Naive thymus-derived CD8-positive, alpha-beta T cell (primary cell): ENCODE results near the gene RNF44. TPM values are rescaled to one million over a fixed set of nuclear protein-coding genes. Genes with fewer than 3 reads are reported as not detected.

Experiments
- ATAC-seq, 2 donors: fragments of 150-1000 bp; cut with Tn5 transposase in 1 of 2; sonication (Bioruptor Pico), chemical (Tn5 transposase) in 1 of 2; 1 replicate in 1 of 2; 2 replicates in 1 of 2; pipeline ENCODE4 v1.10.0; 2021; ENCODE audit warnings: mild to moderate bottlenecking in 2 of 2, moderate library complexity in 2 of 2
- POLR2A ChIA-PET: fragments of 350-600 bp; sonication (Branson Sonifier 250); formaldehyde crosslinking; loops from one replicate; lab custom pipeline; 2021; ENCODE audit warnings: antibody characterized with exemption; lab: Charles Lee
- DNase-seq, 10 donors: peaks; one replicate each; pipeline versions ENCODE4 v3.0.0 to v3.0.0-alpha.2; 2020 to 2022
- H3K27ac Mint-ChIP-seq, 10 donors: one replicate each; pipeline ENCODE4 v1.8.0; 2020 to 2022; ENCODE audit warnings: mild to moderate bottlenecking in 10 of 10, mixed read lengths in 10 of 10, moderate library complexity in 4 of 10, inconsistent platforms in 1 of 10
- H3K27me3 Mint-ChIP-seq, 5 donors: one replicate each; pipeline ENCODE4 v1.8.0; 2021 to 2022; ENCODE audit warnings: mixed read lengths in 5 of 5
- H3K36me3 Mint-ChIP-seq, 3 donors: one replicate each; pipeline ENCODE4 v1.8.0; 2020 to 2022; ENCODE audit warnings: mixed read lengths in 3 of 3, mild to moderate bottlenecking in 2 of 3, inconsistent platforms in 1 of 3
- H3K4me1 Mint-ChIP-seq, 4 donors: one replicate each; pipeline ENCODE4 v1.8.0; 2021 to 2022; ENCODE audit warnings: mixed read lengths in 4 of 4
- H3K4me3 Mint-ChIP-seq, 10 donors: one replicate each; pipeline ENCODE4 v1.8.0; 2020 to 2022; ENCODE audit warnings: mild to moderate bottlenecking in 10 of 10, mixed read lengths in 10 of 10, moderate library complexity in 6 of 10, inconsistent platforms in 1 of 10
- H3K9me3 Mint-ChIP-seq, 9 donors: one replicate each; pipeline ENCODE4 v1.8.0; 2020 to 2022; ENCODE audit warnings: mixed read lengths in 9 of 9, mild to moderate bottlenecking in 3 of 9, inconsistent platforms in 1 of 9, moderate library complexity in 1 of 9
- polyA plus RNA-seq, 3 donors: library from polyadenylated mRNA; unstranded; fragments of 300-500 nt; fragmentation: Illumina TruSeq; gene quantifications; one replicate each; pipeline ENCODE4 v1.2.3, GENCODE V29; 2021
- total RNA-seq, 8 experiments: library from RNA in 2 of 8; stranded (reverse) in 2 of 8; gene quantifications; one replicate each; pipeline ENCODE4 v1.2.3 and lab custom pipeline; 2021 to 2026

RNF44 gene
- total and polyA plus RNA-seq, 5 experiments from 2014 or later, result 1.2 to 281 (median 4.1) TPM

GRCh38 chr5:176540956-176541337 is 3.7 kb upstream of the RNF44 start:
- H3K27me3 Mint-ChIP-seq, result no peaks in the 10 kb centered on the region
- POLR2A ChIA-PET, result interaction anchor here (3.4 to 18.0 kb wide), 5 partner anchors 12 to 152 kb away, joined by 21 to 531 read pairs (median 30); partner anchors contain the start of genes CDHR2, CLTB, FAF2 and HIGD2A
- peaks cover 0 to 2% (median 0%) of the 10 kb centered on the region in 3 donors for H3K36me3 Mint-ChIP-seq
- peak overlapping the region; percentile 95 to 100 (median 98) for H3K27ac Mint-ChIP-seq
- H3K4me1 Mint-ChIP-seq, result peaks cover 44 to 71% (median 65%) of the 10 kb centered on the region in 4 donors
- DNase-seq, result peak in 5 of 10 donors; percentile 41 to 77 (median 57)
- ATAC-seq, result no peak
- no peaks in the 10 kb centered on the region for H3K9me3 Mint-ChIP-seq
- H3K4me3 Mint-ChIP-seq, result peak overlapping the region; percentile 86 to 94 (median 91)

- DNase-seq, result no peak
- peaks cover 0 to 7% (median 3%) of the 10 kb centered on the region in 3 donors for H3K36me3 Mint-ChIP-seq
- peak overlapping the region; percentile 86 to 94 (median 91) for H3K4me3 Mint-ChIP-seq
- no peaks in the 10 kb centered on the region for H3K27me3 Mint-ChIP-seq
- no peaks in the 10 kb centered on the region for H3K9me3 Mint-ChIP-seq
- POLR2A ChIA-PET, result interaction anchor here (6.1 to 18.0 kb wide), 4 partner anchors 12 to 125 kb away, joined by 60 to 531 read pairs (median 217); partner anchors contain the start of genes CDHR2, CLTB and FAF2
- H3K27ac Mint-ChIP-seq, result peak overlapping the region; percentile 95 to 100 (median 98)
- ATAC-seq, result no peak
- H3K4me1 Mint-ChIP-seq, result peaks cover 43 to 68% (median 60%) of the 10 kb centered on the region in 4 donors
Measured at GRCh38 chr5:176540476-176540899, 3.3 kb upstream of the RNF44 start.

GRCh38 chr5:176538989-176539384 is 1.8 kb upstream of the RNF44 start:
- H3K27me3 Mint-ChIP-seq, result no peaks in the 10 kb centered on the region
- H3K27ac Mint-ChIP-seq, result peak overlapping the region; percentile 97 to 100 (median 100)
- H3K36me3 Mint-ChIP-seq, result peaks cover 6 to 8% (median 7%) of the 10 kb centered on the region in 3 donors
- peaks cover 46 to 69% (median 60%) of the 10 kb centered on the region in 4 donors for H3K4me1 Mint-ChIP-seq
- POLR2A ChIA-PET, result interaction anchor here (1.0 to 18.0 kb wide), 6 partner anchors 12 to 151 kb away, joined by 3 to 531 read pairs (median 74); partner anchors contain the start of genes CDHR2, CLTB, FAF2 and HIGD2A
- DNase-seq (no peak), ATAC-seq (no peak)
- H3K4me3 Mint-ChIP-seq, result peak overlapping the region in 6 of 10 donors; percentile 31 to 91 (median 51)
- no peaks in the 10 kb centered on the region for H3K9me3 Mint-ChIP-seq

GRCh38 chr5:176538230-176538988 is 1.2 kb upstream of the RNF44 start:
- peak overlapping the region; percentile 97 to 100 (median 100) for H3K27ac Mint-ChIP-seq
- POLR2A ChIA-PET, result interaction anchor here (0.5 to 18.0 kb wide), 17 partner anchors 12 to 833 kb away, joined by 3 to 531 read pairs (median 6); partner anchors contain the start of genes CDHR2, CLTB, EIF4E1B and FAF2
- ATAC-seq, result no peak

GRCh38 chr5:176537554-176538229 is 490 bp upstream of the RNF44 start:
- peak; percentile 70 to 77 for ATAC-seq
- POLR2A ChIA-PET, result interaction anchor here (0.5 to 18.0 kb wide), 24 partner anchors 11 to 1058 kb away, joined by 3 to 531 read pairs (median 6); partner anchors contain the start of genes CDHR2, CLTB, EIF4E1B and FAF2
- peaks cover 7 to 14% (median 8%) of the 10 kb centered on the region in 3 donors for H3K36me3 Mint-ChIP-seq
- H3K4me1 Mint-ChIP-seq, result peaks cover 54 to 79% (median 72%) of the 10 kb centered on the region in 4 donors
- peak overlapping the region; percentile 97 to 100 (median 100) for H3K27ac Mint-ChIP-seq
- peak overlapping the region; percentile 94 to 100 (median 98) for H3K4me3 Mint-ChIP-seq
- H3K9me3 Mint-ChIP-seq, result no peaks in the 10 kb centered on the region
- DNase-seq, result peak; percentile 88 to 100 (median 98)
- H3K27me3 Mint-ChIP-seq, result no peaks in the 10 kb centered on the region

More at GRCh38 chr5:176538230-176538988, 1.2 kb upstream of the RNF44 start:
- Mint-ChIP-seq H3K36me3 (peaks cover 7 to 11% (median 8%) of the 10 kb centered on the region in 3 donors), H3K4me1 (peaks cover 51 to 72% (median 66%) of the 10 kb centered on the region in 4 donors), H3K9me3 (no peaks in the 10 kb centered on the region), H3K4me3 (peak overlapping the region; percentile 94 to 100 (median 98)), H3K27me3 (no peaks in the 10 kb centered on the region)
- no peak for DNase-seq

GRCh38 chr5:176536132-176536901 is 885 bp downstream of the RNF44 start:
- Mint-ChIP-seq H3K27me3 (no peaks in the 10 kb centered on the region), H3K4me1 (peaks cover 43 to 75% (median 67%) of the 10 kb centered on the region in 4 donors), H3K4me3 (peak overlapping the region; percentile 94 to 100 (median 98)), H3K36me3 (peaks cover 7 to 18% (median 8%) of the 10 kb centered on the region in 3 donors), H3K27ac (peak overlapping the region; percentile 97 to 100 (median 100)), H3K9me3 (no peaks in the 10 kb centered on the region)
- ATAC-seq, result peak; percentile 16 to 31
- peak; percentile 70 to 92 (median 84) for DNase-seq
- POLR2A ChIA-PET, result interaction anchor here (0.6 to 19.8 kb wide), 26 partner anchors 1 to 912 kb away, joined by 3 to 531 read pairs (median 5); partner anchors contain the start of genes CDHR2, CLTB, FAF2 and GPRIN1

GRCh38 chr5:176535664-176536131 is 1.5 kb downstream of the RNF44 start:
- H3K27me3 Mint-ChIP-seq, result no peaks in the 10 kb centered on the region
- no peak for ATAC-seq
- peaks cover 7 to 24% (median 10%) of the 10 kb centered on the region in 3 donors for H3K36me3 Mint-ChIP-seq
- POLR2A ChIA-PET, result interaction anchor here (0.6 to 19.8 kb wide), 19 partner anchors 2 to 913 kb away, joined by 3 to 531 read pairs (median 9); partner anchors contain the start of genes CDHR2, CLTB, FAF2 and GPRIN1
- H3K9me3 Mint-ChIP-seq, result no peaks in the 10 kb centered on the region
- DNase-seq, result no peak
- peak overlapping the region; percentile 97 to 100 (median 100) for H3K27ac Mint-ChIP-seq
- H3K4me3 Mint-ChIP-seq, result peak overlapping the region; percentile 94 to 100 (median 98)
- H3K4me1 Mint-ChIP-seq, result peaks cover 41 to 75% (median 65%) of the 10 kb centered on the region in 4 donors

- Mint-ChIP-seq H3K4me3 (peak overlapping the region; percentile 94 to 100 (median 98)), H3K27me3 (no peaks in the 10 kb centered on the region), H3K4me1 (peaks cover 37 to 71% (median 60%) of the 10 kb centered on the region in 4 donors), H3K36me3 (peaks cover 7 to 26% (median 10%) of the 10 kb centered on the region in 3 donors), H3K9me3 (no peaks in the 10 kb centered on the region), H3K27ac (peak overlapping the region; percentile 97 to 100 (median 100))
- POLR2A ChIA-PET, result interaction anchor here (0.6 to 19.8 kb wide), 19 partner anchors 2 to 419 kb away, joined by 3 to 531 read pairs (median 6); partner anchors contain the start of genes CDHR2, CLTB, FAF2 and GPRIN1
- no peak for ATAC-seq
- DNase-seq, result peak in 3 of 10 donors; percentile 38 to 55 (median 41)
Measured at GRCh38 chr5:176535101-176535663, 2.0 kb downstream of the RNF44 start.

GRCh38 chr5:176534640-176535039 is 2.6 kb downstream of the RNF44 start:
- Mint-ChIP-seq H3K9me3 (no peaks in the 10 kb centered on the region), H3K36me3 (peaks cover 7 to 29% (median 12%) of the 10 kb centered on the region in 3 donors), H3K4me1 (peaks cover 34 to 69% (median 58%) of the 10 kb centered on the region in 4 donors), H3K27ac (peak overlapping the region; percentile 97 to 100 (median 100)), H3K27me3 (no peaks in the 10 kb centered on the region), H3K4me3 (peak overlapping the region; percentile 94 to 100 (median 98))
- POLR2A ChIA-PET, result interaction anchor here (0.6 to 19.8 kb wide), 15 partner anchors 3 to 420 kb away, joined by 3 to 531 read pairs (median 6); partner anchors contain the start of genes CDHR2, CLTB, FAF2 and HIGD2A
- DNase-seq (no peak), ATAC-seq (no peak)

GRCh38 chr5:176533894-176534611 is 3.1 kb downstream of the RNF44 start:
- ATAC-seq (peak; percentile 5 to 10), DNase-seq (peak in 7 of 10 donors; percentile 48 to 79 (median 65))
- no peaks in the 10 kb centered on the region for H3K9me3 Mint-ChIP-seq
- H3K4me1 Mint-ChIP-seq, result peaks cover 36 to 67% (median 58%) of the 10 kb centered on the region in 4 donors
- H3K27ac Mint-ChIP-seq, result peak overlapping the region; percentile 97 to 100 (median 100)
- H3K36me3 Mint-ChIP-seq, result peaks cover 7 to 35% (median 15%) of the 10 kb centered on the region in 3 donors
- POLR2A ChIA-PET, result interaction anchor here (0.6 to 19.8 kb wide), 15 partner anchors 3 to 420 kb away, joined by 3 to 531 read pairs (median 6); partner anchors contain the start of genes CDHR2, CLTB, FAF2 and HIGD2A
- H3K4me3 Mint-ChIP-seq, result peak overlapping the region; percentile 94 to 100 (median 98)
- no peaks in the 10 kb centered on the region for H3K27me3 Mint-ChIP-seq
